IPS-18a (cell line): ENCODE data around the gene ELOA.
"Not testable (repeated sequence)": the region's sequence is repeated elsewhere in the genome, so short reads cannot be mapped to it uniquely, and the experiment has no call there.

Experiments
- H3K27ac ChIP-seq: one replicate; pipeline ENCODE4 v1.5.1; 2013; ENCODE audit warnings: low read length
- H3K27me3 ChIP-seq: one replicate; pipeline ENCODE4 v1.6.1; 2013; ENCODE audit warnings: mild to moderate bottlenecking, low read length; ENCODE audit not compliant: control insufficient read depth, insufficient read depth
- H3K36me3 ChIP-seq: one replicate; pipeline ENCODE4 v1.6.1; 2013; ENCODE audit warnings: low read depth, low read length; ENCODE audit not compliant: control insufficient read depth
- H3K4me1 ChIP-seq: one replicate; pipeline ENCODE4 v1.6.1; 2013; ENCODE audit warnings: low read depth, low read length; ENCODE audit not compliant: control insufficient read depth
- H3K4me3 ChIP-seq: one replicate; pipeline ENCODE4 v1.5.1; 2013; ENCODE audit warnings: low read length
- H3K9ac ChIP-seq: one replicate; pipeline ENCODE4 v1.6.1; 2013; ENCODE audit warnings: mild to moderate bottlenecking, low read length, moderate library complexity
- H3K9me3 ChIP-seq: one replicate; pipeline ENCODE4 v1.6.1; 2013; ENCODE audit warnings: low read depth, low read length; ENCODE audit not compliant: control insufficient read depth

Gene ELOA

GRCh38 chr1:23799255-23799569 is 55.9 kb downstream of the ELOA start:
- Histone ChIP-seq H3K9ac (peak overlapping the region; percentile 69), H3K36me3 (peaks cover 22% of the 10 kb centered on the region), H3K4me1 (peaks cover 9% of the 10 kb centered on the region), H3K27me3 (peaks cover 14% of the 10 kb centered on the region), H3K9me3 (no peaks in the 10 kb centered on the region), H3K4me3 (peak overlapping the region; percentile 81), H3K27ac (no peak overlapping the region)

GRCh38 chr1:23799570-23800399 is 56.5 kb downstream of the ELOA start:
- no peaks in the 10 kb centered on the region for H3K9me3 ChIP-seq
- peak overlapping the region; percentile 81 for H3K4me3 ChIP-seq
- peaks cover 14% of the 10 kb centered on the region for H3K27me3 ChIP-seq
- H3K9ac ChIP-seq: peak overlapping the region; percentile 69
- peaks cover 19% of the 10 kb centered on the region for H3K36me3 ChIP-seq
- peaks cover 9% of the 10 kb centered on the region for H3K4me1 ChIP-seq
- H3K27ac ChIP-seq: no peak overlapping the region

GRCh38 chr1:23800400-23801337 is 57.4 kb downstream of the ELOA start, which contains the start of gene GALE:
Gene GALE (minus strand): TSS chr1:23800754. CDS start chr1:23799007, 1,747 bp downstream.
- Histone ChIP-seq H3K4me1 (peaks cover 9% of the 10 kb centered on the region), H3K27me3 (peaks cover 14% of the 10 kb centered on the region), H3K9ac (peak within 1 kb of the TSS; percentile 69), H3K4me3 (peak within 1 kb of the TSS; percentile 81), H3K27ac (no peak within 1 kb of the TSS), H3K36me3 (peaks cover 15% of the 10 kb centered on the region), H3K9me3 (no peaks in the 10 kb centered on the region)

- H3K27me3 ChIP-seq: peaks cover 14% of the 10 kb centered on the region
- peak overlapping the region; percentile 39 for H3K9ac ChIP-seq
- H3K4me1 ChIP-seq: peaks cover 9% of the 10 kb centered on the region
- H3K36me3 ChIP-seq: peaks cover 11% of the 10 kb centered on the region
- no peaks in the 10 kb centered on the region for H3K9me3 ChIP-seq
- H3K27ac ChIP-seq: no peak overlapping the region
- peak overlapping the region; percentile 81 for H3K4me3 ChIP-seq
Observed at GRCh38 chr1:23801338-23801748, 58.1 kb downstream of the ELOA start.

GRCh38 chr1:23801876-23802275 is 58.6 kb downstream of the ELOA start:
- H3K27ac ChIP-seq: no peak overlapping the region
- no peaks in the 10 kb centered on the region for H3K9me3 ChIP-seq
- no peak overlapping the region for H3K4me3 ChIP-seq
- H3K4me1 ChIP-seq: peaks cover 9% of the 10 kb centered on the region
- H3K9ac ChIP-seq: no peak overlapping the region
- peaks cover 14% of the 10 kb centered on the region for H3K27me3 ChIP-seq
- peaks cover 11% of the 10 kb centered on the region for H3K36me3 ChIP-seq

- not testable (repeated sequence) for H3K4me1 ChIP-seq, H3K27ac ChIP-seq, H3K4me3 ChIP-seq, H3K9ac ChIP-seq, H3K9me3 ChIP-seq, H3K36me3 ChIP-seq
- peaks cover 14% of the 10 kb centered on the region for H3K27me3 ChIP-seq
Observed at GRCh38 chr1:23802809-23803342, 59.6 kb downstream of the ELOA start.

GRCh38 chr1:23803674-23804073 is 60.4 kb downstream of the ELOA start:
- Histone ChIP-seq H3K27ac (no peak overlapping the region), H3K9ac (no peak overlapping the region), H3K4me3 (no peak overlapping the region), H3K27me3 (peaks cover 14% of the 10 kb centered on the region), H3K36me3 (peaks cover 3% of the 10 kb centered on the region), H3K9me3 (no peaks in the 10 kb centered on the region), H3K4me1 (peaks cover 9% of the 10 kb centered on the region)

GRCh38 chr1:23804183-23804835 is 61.0 kb downstream of the ELOA start:
- H3K4me3 ChIP-seq: no peak overlapping the region
- H3K27ac ChIP-seq: no peak overlapping the region
- H3K4me1 ChIP-seq: peaks cover 4% of the 10 kb centered on the region
- no peaks in the 10 kb centered on the region for H3K9me3 ChIP-seq
- peaks cover 14% of the 10 kb centered on the region for H3K27me3 ChIP-seq
- no peak overlapping the region for H3K9ac ChIP-seq
- no peaks in the 10 kb centered on the region for H3K36me3 ChIP-seq

- Histone ChIP-seq H3K36me3 (no peaks in the 10 kb centered on the region), H3K9ac (no peak overlapping the region), H3K4me1 (no peaks in the 10 kb centered on the region), H3K27ac (no peak overlapping the region), H3K9me3 (no peaks in the 10 kb centered on the region), H3K27me3 (peaks cover 14% of the 10 kb centered on the region), H3K4me3 (no peak overlapping the region)
Observed at GRCh38 chr1:23805025-23805424, 61.8 kb downstream of the ELOA start.

GRCh38 chr1:23806280-23806679 is 63.0 kb downstream of the ELOA start:
- Histone ChIP-seq H3K9ac (no peak overlapping the region), H3K4me3 (no peak overlapping the region), H3K27me3 (peaks cover 11% of the 10 kb centered on the region), H3K9me3 (no peaks in the 10 kb centered on the region), H3K27ac (no peak overlapping the region), H3K4me1 (no peaks in the 10 kb centered on the region), H3K36me3 (no peaks in the 10 kb centered on the region)

GRCh38 chr1:23807453-23807852 is 64.2 kb downstream of the ELOA start:
- Histone ChIP-seq H3K4me3 (no peak overlapping the region), H3K27me3 (no peaks in the 10 kb centered on the region), H3K9ac (no peak overlapping the region), H3K9me3 (no peaks in the 10 kb centered on the region), H3K27ac (no peak overlapping the region), H3K36me3 (no peaks in the 10 kb centered on the region), H3K4me1 (no peaks in the 10 kb centered on the region)
